Endothelial cell of umbilical vein (primary cell): Measurements from ENCODE around the gene FADS2. TPM values are rescaled to one million over a fixed set of nuclear protein-coding genes. Genes with fewer than 3 reads are reported as not detected.

Source experiments
- BruUV-seq: library from RNA; stranded (reverse); fragments of 400-500 nt; replicated peaks from 2 replicates; lab custom pipeline; 2021; lab: Mats Ljungman, UMichigan
- CTCF ChIA-PET: fragments of 300-600, 350-600 bp; sonication (Branson Sonifier 250); formaldehyde crosslinking; loops from one replicate; lab custom pipeline; 2021; ENCODE audit warnings: antibody characterized with exemption, inconsistent platforms; lab: Charles Lee
- POLR2A ChIA-PET: fragments of 300-600, 350-600 bp; sonication (Branson Sonifier 250); formaldehyde crosslinking; loops from one replicate; lab custom pipeline; 2021; ENCODE audit warnings: antibody characterized with exemption, inconsistent platforms; lab: Charles Lee
- DNase-seq: peaks from one replicate; pipeline ENCODE4 v3.0.0-alpha.2; 2011; ENCODE audit warnings: low read depth, low spot score
- FAIRE-seq: peaks from 2 replicates; lab custom pipeline; 2011; peaks lifted over from hg19 to GRCh38; lab: Jason Lieb, UNC
- H2AFZ ChIP-seq: 2 replicates; pipeline ENCODE4 v1.6.0; 2012; ENCODE audit warnings: low read depth, low read length, control low read depth, inconsistent platforms
- H3K27ac ChIP-seq: 2 replicates; pipeline ENCODE4 v1.5.1; 2011; ENCODE audit warnings: low read depth, mild to moderate bottlenecking, control low read depth, low read length, moderate library complexity; ENCODE audit not compliant: insufficient read depth
- H3K27me3 ChIP-seq, 2 experiments: 2 replicates each; pipeline versions ENCODE4 v1.6.0 to v1.6.1; 2011; ENCODE audit warnings: low read length in 2 of 2, mixed read lengths in 1 of 2; ENCODE audit not compliant: control insufficient read depth in 2 of 2, insufficient read depth in 2 of 2
- H3K36me3 ChIP-seq, 2 experiments: 2 replicates in 1 of 2; 3 replicates in 1 of 2; pipeline ENCODE4 v1.5.1; 2011; ENCODE audit warnings: low read length in 2 of 2, mild to moderate bottlenecking in 1 of 2, moderate library complexity in 1 of 2; ENCODE audit not compliant: control insufficient read depth in 2 of 2, insufficient read depth in 2 of 2; ENCODE audit errors: extremely low read depth in 1 of 2
- H3K4me1 ChIP-seq: 3 replicates; pipeline ENCODE4 v1.5.1; 2011; ENCODE audit warnings: mild to moderate bottlenecking, low read length; ENCODE audit not compliant: control insufficient read depth, insufficient read depth; ENCODE audit errors: extremely low read depth
- H3K4me2 ChIP-seq: 2 replicates; pipeline ENCODE4 v1.6.1; 2011; ENCODE audit warnings: low read length, control low read depth, mixed read lengths; ENCODE audit not compliant: insufficient read depth
- H3K4me3 ChIP-seq, 3 experiments: fragments of 200-600 bp in 1 of 3; sonication (generic), shearing (Covaris generic) in 1 of 3; replicated peaks in 1 of 3; 2 replicates each; pipeline ENCODE4 v1.5.1; 2011 to 2016; ENCODE audit warnings: control low read depth in 3 of 3, low read length in 3 of 3, mild to moderate bottlenecking in 2 of 3, inconsistent platforms in 1 of 3, low read depth in 1 of 3, moderate library complexity in 1 of 3; ENCODE audit not compliant: insufficient read depth in 1 of 3
- H3K79me2 ChIP-seq: 2 replicates; pipeline ENCODE4 v1.6.0; 2012; ENCODE audit warnings: low read length, inconsistent platforms; ENCODE audit not compliant: control insufficient read depth, insufficient read depth
- H3K9ac ChIP-seq: replicated peaks from 2 replicates; pipeline ENCODE3; 2011; ENCODE audit warnings: low read length, control low read depth; ENCODE audit not compliant: insufficient read depth; ENCODE audit errors: extremely low read depth
- H3K9me1 ChIP-seq: replicated peaks from 3 replicates; pipeline ENCODE4 v1.6.0; 2011; ENCODE audit warnings: mild to moderate bottlenecking, low read length; ENCODE audit not compliant: control insufficient read depth, insufficient read depth; ENCODE audit errors: extremely low read depth
- H3K9me3 ChIP-seq: replicated peaks from 2 replicates; pipeline ENCODE4 v1.5.1; 2012; ENCODE audit warnings: low read length, inconsistent platforms; ENCODE audit not compliant: control insufficient read depth, insufficient read depth
- H4K20me1 ChIP-seq: replicated peaks from 2 replicates; pipeline ENCODE3; 2011; ENCODE audit warnings: mild to moderate bottlenecking, low read length; ENCODE audit not compliant: control insufficient read depth, insufficient read depth; ENCODE audit errors: extremely low read depth
- CTCF ChIP-seq, 2 donors: IDR thresholded peaks; 1 replicate in 1 of 2; 2 replicates in 1 of 2; pipeline ENCODE4 v1.5.1; 2011; ENCODE audit warnings: low read length in 2 of 2, mild to moderate bottlenecking in 2 of 2, moderate library complexity in 2 of 2, control low read depth in 1 of 2, inconsistent platforms in 1 of 2, low read depth in 1 of 2; ENCODE audit not compliant: insufficient read depth in 1 of 2; ENCODE audit errors: extremely low read depth in 1 of 2
- EZH2 ChIP-seq: IDR thresholded peaks from 2 replicates; pipeline ENCODE4 v1.6.1; 2012; ENCODE audit warnings: borderline replicate concordance, low read depth, mild to moderate bottlenecking, moderate library complexity, low read length, inconsistent platforms; ENCODE audit not compliant: severe bottlenecking
- FOS ChIP-seq: IDR thresholded peaks from 2 replicates; pipeline ENCODE4 v1.6.1; 2011; ENCODE audit warnings: mild to moderate bottlenecking, low read length, moderate library complexity, borderline replicate concordance; ENCODE audit not compliant: insufficient read depth
- GATA2 ChIP-seq: IDR thresholded peaks from 2 replicates; pipeline ENCODE4 v1.7.0; 2011; ENCODE audit warnings: low read depth, mild to moderate bottlenecking, moderate library complexity, mixed read lengths, low read length; ENCODE audit not compliant: insufficient read length, insufficient read depth
- JUN ChIP-seq: IDR thresholded peaks from 2 replicates; pipeline ENCODE4 v1.6.1; 2011; ENCODE audit warnings: borderline replicate concordance, low read depth; ENCODE audit not compliant: insufficient read length, insufficient read depth
- MYC ChIP-seq: IDR thresholded peaks from one replicate; pipeline ENCODE4 v1.6.1; 2011; ENCODE audit warnings: mild to moderate bottlenecking, low read depth, low read length
- POLR2A ChIP-seq: IDR thresholded peaks from 2 replicates; pipeline ENCODE4 v1.6.1; 2012; ENCODE audit warnings: low read depth, mild to moderate bottlenecking, control low read depth, low read length
- POLR2AphosphoS5 ChIP-seq: IDR thresholded peaks from 2 replicates; pipeline ENCODE4 v1.6.1; 2012; ENCODE audit warnings: low read depth, mild to moderate bottlenecking, control low read depth, low read length, moderate library complexity; ENCODE audit not compliant: insufficient read depth
- dilution Hi-C: fragments of 300-500 bp; cut with MboI; formaldehyde crosslinking; loops from one replicate; pipeline ENCODE4 v1.15.0; 2019; ENCODE audit warnings: low sequenced_read_pairs; ENCODE audit not compliant: extremely low pct_ligation_motif_present
- intact Hi-C: fragments of 100-400 bp; cut with micrococcal nuclease; formaldehyde crosslinking; loops from one replicate; pipeline ENCODE4 v1.10.0; 2022
- polyA plus RNA-seq, 4 experiments: library from polyadenylated mRNA; depleted of rRNA in 3 of 4; stranded (reverse) in 3 of 4; unstranded in 1 of 4; fragments of >200 nt; gene quantifications; 2 replicates each; pipeline versions ENCODE4 v1.2.1 to v1.2.3, GENCODE V29; 2011 to 2012; ENCODE audit warnings: missing spikeins in 1 of 4
- total RNA-seq: library from RNA; stranded (reverse); gene quantifications from 2 replicates; pipeline ENCODE4 v1.2.3, GENCODE V29; 2021
- TF ChIP-seq, protein P1 (sequence below): IDR thresholded peaks from 2 replicates; pipeline ENCODE4 v1.6.1; 2011; ENCODE audit not compliant: insufficient read depth, insufficient read length

FADS2 gene
- total and polyA plus RNA-seq, 2 donors (not counting 3 experiments of a cell fraction or from before 2014, with no cell fraction given), result 668 to 898 TPM

DNA sequence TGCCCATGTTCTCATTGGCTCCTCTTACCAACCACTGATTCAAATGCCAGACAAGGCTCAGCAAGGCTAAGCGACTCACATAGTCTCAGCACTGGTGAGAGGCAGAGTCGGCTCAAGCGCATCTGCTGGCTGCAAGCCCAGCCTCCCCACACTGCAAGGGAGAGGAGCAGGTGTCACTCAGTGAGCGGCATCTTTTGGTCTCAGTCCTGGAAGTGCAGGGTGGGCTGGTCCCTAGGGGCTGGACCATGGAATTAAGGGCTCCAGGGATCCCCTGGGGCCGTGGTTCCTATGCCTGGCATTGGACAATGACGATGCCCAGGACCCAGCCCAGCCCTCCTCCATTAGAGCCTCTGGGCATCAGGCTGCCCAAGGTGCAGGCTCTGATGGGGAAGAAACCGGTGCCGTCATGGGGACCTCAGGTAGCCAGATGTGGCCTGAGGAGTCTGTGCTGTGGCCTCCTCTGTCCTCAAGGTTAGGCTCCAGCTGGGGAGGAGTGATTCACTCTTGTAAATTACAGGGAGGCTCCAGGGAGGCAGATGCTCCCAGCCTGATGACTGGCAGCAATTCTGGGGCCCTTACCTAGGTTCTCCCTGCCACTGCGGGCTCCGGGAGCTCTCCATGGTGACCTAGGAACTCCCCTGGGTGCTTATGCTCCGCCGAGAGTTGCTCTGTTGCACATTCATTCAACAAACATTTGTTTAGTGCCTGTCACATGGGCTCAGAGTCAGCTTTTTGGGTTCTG, 28.0 kb downstream of the FADS2 start:
- Histone ChIP-seq H3K36me3 (peaks cover 38 to 46% of the 10 kb centered on the region in 2 experiments), H3K27ac (no peak overlapping the region), H2AFZ (no peak overlapping the region), H3K4me3 (no peak overlapping the region), H3K9me3 (no peaks in the 10 kb centered on the region), H3K4me2 (no peak overlapping the region), H3K27me3 (no peaks in the 10 kb centered on the region), H3K4me1 (no peaks in the 10 kb centered on the region), H3K79me2 (peaks cover 9% of the 10 kb centered on the region), H3K9me1 (no peaks in the 10 kb centered on the region), H4K20me1 (no peaks in the 10 kb centered on the region), H3K9ac (no peak overlapping the region)
- no TSS peak for BruUV-seq
- FAIRE-seq (no peak), DNase-seq (no peak)
- ChIA-PET CTCF (no interaction called here), POLR2A (no interaction called here)
- TF ChIP-seq CTCF (IDR thresholded peaks at IDR 0.05; ENCODE audit: extremely low read depth in 1 of 2, insufficient read depth in 1 of 2, low read depth in 1 of 2, low read length in 2 of 2), result no peak
- no peak for TF ChIP-seq POLR2A
- no peak for TF ChIP-seq MYC
- intact Hi-C loops, result no loop called here
- dilution Hi-C loops, result no loop called here

DNA sequence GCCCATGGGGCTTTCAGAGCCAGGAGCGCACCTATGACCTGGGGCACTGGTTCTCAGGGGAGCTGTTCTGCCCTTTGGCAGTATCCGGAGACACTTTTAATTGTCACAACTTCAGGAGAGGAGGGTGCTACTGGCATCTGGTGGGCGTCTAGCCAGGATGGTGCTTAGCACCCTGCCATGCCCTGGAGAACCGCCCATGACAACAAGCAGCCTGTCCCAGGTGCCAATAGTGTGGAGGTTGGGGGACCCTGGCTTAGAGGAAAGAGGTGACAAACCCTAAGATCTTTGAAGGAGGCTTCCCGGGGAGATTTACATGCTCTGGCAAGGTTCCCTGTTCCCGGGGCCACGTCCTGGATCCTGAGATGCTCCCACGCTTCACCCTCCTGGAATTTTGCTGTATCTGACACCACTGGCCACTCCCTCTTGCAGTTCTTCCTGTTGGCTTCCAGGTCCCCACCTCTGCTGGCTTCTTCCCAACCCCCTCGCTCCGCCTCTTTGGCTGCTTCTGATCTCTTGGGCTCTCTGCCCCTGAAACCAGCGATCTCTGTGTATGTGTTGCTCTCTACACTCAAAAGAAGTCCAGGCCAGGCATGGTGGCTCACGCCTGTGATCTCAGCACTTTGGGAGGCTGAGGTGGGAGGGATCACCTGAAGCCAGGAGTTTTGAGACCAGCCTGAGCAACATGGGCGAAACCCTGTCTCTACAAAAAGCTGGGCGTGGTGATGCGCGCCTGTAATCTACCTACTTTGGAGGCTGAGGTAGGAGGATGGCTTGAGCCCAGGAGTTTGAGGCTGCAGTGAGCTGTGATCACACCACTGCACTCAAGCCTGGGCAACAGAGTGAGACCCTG, 32.2 kb downstream of the FADS2 start:
- no peak for FAIRE-seq
- CTCF ChIA-PET, result no interaction called here
- no peak for DNase-seq
- peaks cover 24 to 52% of the 10 kb centered on the region in 2 experiments for H3K36me3 ChIP-seq
- no peaks in the 10 kb centered on the region for H3K9me1 ChIP-seq
- H3K9ac ChIP-seq, result no peak overlapping the region
- no peaks in the 10 kb centered on the region for H4K20me1 ChIP-seq
- no peaks in the 10 kb centered on the region for H3K79me2 ChIP-seq
- intact Hi-C loops (no loop called here), dilution Hi-C loops (no loop called here)
- no peaks in the 10 kb centered on the region for H3K27me3 ChIP-seq
- H2AFZ ChIP-seq, result no peak overlapping the region
- TF ChIP-seq CTCF (IDR thresholded peaks at IDR 0.05; ENCODE audit: extremely low read depth in 1 of 2, insufficient read depth in 1 of 2, low read depth in 1 of 2, low read length in 2 of 2), result no peak
- TF ChIP-seq EZH2, result no peak
- no peak for TF ChIP-seq GATA2
- no peak for TF ChIP-seq POLR2AphosphoS5
- TF ChIP-seq JUN, result no peak
- no peak for TF ChIP-seq MYC
- TF ChIP-seq, protein P1, sequence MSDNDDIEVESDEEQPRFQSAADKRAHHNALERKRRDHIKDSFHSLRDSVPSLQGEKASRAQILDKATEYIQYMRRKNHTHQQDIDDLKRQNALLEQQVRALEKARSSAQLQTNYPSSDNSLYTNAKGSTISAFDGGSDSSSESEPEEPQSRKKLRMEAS, result no peak
- TF ChIP-seq FOS, result no peak
- TF ChIP-seq POLR2A, result no peak
- H3K4me3 ChIP-seq, result no peak overlapping the region
- BruUV-seq, result no TSS peak
- no peak overlapping the region for H3K27ac ChIP-seq
- no peaks in the 10 kb centered on the region for H3K9me3 ChIP-seq
- POLR2A ChIA-PET, result no interaction called here
- no peaks in the 10 kb centered on the region for H3K4me1 ChIP-seq
- H3K4me2 ChIP-seq, result no peak overlapping the region
